Measurements from ENCODE around the gene PTPN3.

GRCh38 chr9:109331353-109331752 lies 166.8 kb downstream of the PTPN3 start:
- TF ChIP-seq CTCF (IDR thresholded peaks at IDR 0.05) (no peak), EP300 (IDR thresholded peaks at IDR 0.05) (peak in 1 of 4 donors; percentile 63), POLR2AphosphoS5 (IDR thresholded peaks at IDR 0.05) (peak; percentile 56 to 68), POLR2A (IDR thresholded peaks at IDR 0.05) (peak in 1 of 4 donors; percentile 24)
